SK-N-SH treated with all-trans-retinoic acid at 6 μM for 48 hours (cell line): Measurements from ENCODE around the gene GJB4.

ENCODE experiments used
- ATAC-seq: fragments of 200-7000 bp; cut with Tn5 transposase; 3 replicates; pipeline ENCODE4 v1.9.1; 2020; ENCODE audit warnings: mild to moderate bottlenecking, moderate library complexity
- CSDC2 ChIP-seq: fragments of 250-450 bp; sonication (Bioruptor Pico); IDR thresholded peaks from 2 replicates; pipeline ENCODE4 v1.5.0; 2020; ENCODE audit warnings: mild to moderate bottlenecking, moderate library complexity
- CSRNP3 ChIP-seq: fragments of 250-450 bp; sonication (Bioruptor Pico); IDR thresholded peaks from 2 replicates; pipeline ENCODE4 v1.5.1; 2021; ENCODE audit warnings: mild to moderate bottlenecking, moderate library complexity
- ESRRG ChIP-seq: fragments of 250-450 bp; sonication (Bioruptor Pico); IDR thresholded peaks from 2 replicates; pipeline ENCODE4 v1.6.1; 2021; ENCODE audit warnings: mild to moderate bottlenecking
- ISL1 ChIP-seq: fragments of 250-450 bp; sonication (Bioruptor Pico); IDR thresholded peaks from 2 replicates; pipeline ENCODE4 v2.1.2; 2022; ENCODE audit warnings: mild to moderate bottlenecking, moderate library complexity
- OSR1 ChIP-seq: fragments of 250-450 bp; sonication (Bioruptor Pico); IDR thresholded peaks from 2 replicates; pipeline ENCODE4 v1.8.0; 2022; ENCODE audit warnings: moderate library complexity, mild to moderate bottlenecking, inconsistent platforms
- POU6F1 ChIP-seq: fragments of 250-450 bp; sonication (Bioruptor Pico); IDR thresholded peaks from 2 replicates; pipeline ENCODE4 v1.8.0; 2021; ENCODE audit warnings: low read depth, mild to moderate bottlenecking, moderate library complexity, borderline replicate concordance
- PPARA ChIP-seq: fragments of 250-450 bp; sonication (Bioruptor Pico); IDR thresholded peaks from 2 replicates; pipeline ENCODE4 v1.5.0; 2020; ENCODE audit warnings: mild to moderate bottlenecking, borderline replicate concordance
- RARB ChIP-seq: fragments of 250-450 bp; sonication (Bioruptor Pico); IDR thresholded peaks from 2 replicates; pipeline ENCODE4 v1.8.0; 2021; ENCODE audit warnings: mild to moderate bottlenecking, moderate library complexity
- SNAI2 ChIP-seq: fragments of 250-450 bp; sonication (Bioruptor Pico); IDR thresholded peaks from 2 replicates; pipeline ENCODE4 v1.5.0; 2020; ENCODE audit warnings: mild to moderate bottlenecking, moderate library complexity
- TCF4 ChIP-seq: fragments of 250-450 bp; sonication (Bioruptor Pico); IDR thresholded peaks from 2 replicates; pipeline ENCODE4 v1.8.0; 2021; ENCODE audit warnings: mild to moderate bottlenecking, moderate library complexity, borderline replicate concordance
- TOX ChIP-seq: fragments of 250-450 bp; sonication (Bioruptor Pico); IDR thresholded peaks from 2 replicates; pipeline ENCODE4 v1.8.0; 2021; ENCODE audit warnings: mild to moderate bottlenecking, moderate library complexity, borderline replicate concordance
- TSHZ2 ChIP-seq: fragments of 250-450 bp; sonication (Bioruptor Pico); IDR thresholded peaks from 2 replicates; pipeline ENCODE4 v1.5.0; 2020; ENCODE audit warnings: mild to moderate bottlenecking, moderate library complexity
- ZC3H10 ChIP-seq: fragments of 250-450 bp; sonication (Bioruptor Pico); IDR thresholded peaks from 2 replicates; pipeline ENCODE4 v1.5.1; 2021; ENCODE audit warnings: mild to moderate bottlenecking, moderate library complexity
- ZFP3 ChIP-seq: fragments of 250-450 bp; sonication (Bioruptor Pico); IDR thresholded peaks from 2 replicates; pipeline ENCODE4 v1.5.0; 2020; ENCODE audit warnings: mild to moderate bottlenecking, moderate library complexity
- ZFP30 ChIP-seq: fragments of 450-650 bp; formaldehyde crosslinking; IDR thresholded peaks from 2 replicates; pipeline ENCODE4 v1.5.0; 2022; ENCODE audit warnings: mild to moderate bottlenecking, moderate library complexity
- ZNF70 ChIP-seq: fragments of 450-650 bp; formaldehyde crosslinking; IDR thresholded peaks from 2 replicates; pipeline ENCODE4 v1.5.0; 2020; ENCODE audit warnings: mild to moderate bottlenecking, moderate library complexity

GJB4 gene

GRCh38 chr1:34759503-34760357, at the start of gene GJB4:
TSS of gene GJB4 (plus strand) at chr1:34759740. CDS start at chr1:34761255, 1,515 bp downstream.
- ATAC-seq, result no peak
- TF ChIP-seq CSDC2 (CRISPR knock-in tag) (no peak), TOX (no peak), POU6F1 (CRISPR knock-in tag) (no peak), OSR1 (CRISPR knock-in tag) (no peak), CSRNP3 (CRISPR knock-in tag) (no peak), TSHZ2 (CRISPR knock-in tag) (no peak), ZNF70 (CRISPR knock-in tag) (no peak), PPARA (CRISPR knock-in tag) (no peak), SNAI2 (no peak), RARB (CRISPR knock-in tag) (no peak), ISL1 (CRISPR knock-in tag) (no peak), ZFP30 (CRISPR knock-in tag) (no peak), ESRRG (CRISPR knock-in tag) (no peak), ZC3H10 (CRISPR knock-in tag) (no peak)

- ATAC-seq, result no peak
Measured at GRCh38 chr1:34710812-34711211, 48.7 kb upstream of the GJB4 start.

GRCh38 chr1:34711485-34711884, 48.1 kb upstream of the GJB4 start:
- no peak for ATAC-seq
- no peak for TF ChIP-seq TCF4
- no peak for TF ChIP-seq TSHZ2 (CRISPR knock-in tag)
- no peak for TF ChIP-seq ISL1 (CRISPR knock-in tag)
- TF ChIP-seq ZNF70 (CRISPR knock-in tag), result no peak

More at GRCh38 chr1:34710812-34711211, 48.7 kb upstream of the GJB4 start:
- no peak for TF ChIP-seq CSRNP3 (CRISPR knock-in tag)
- no peak for TF ChIP-seq ZFP3 (CRISPR knock-in tag)
- no peak for TF ChIP-seq OSR1 (CRISPR knock-in tag)
